Mesodermal cell (in vitro differentiated cells): Measurements from ENCODE around the gene FGD4.

ENCODE experiments used
- H3K27ac ChIP-seq: 2 replicates; pipeline ENCODE4 v1.7.0; 2013; ENCODE audit warnings: mild to moderate bottlenecking, low read depth, low read length, moderate library complexity; ENCODE audit not compliant: severe bottlenecking
- H3K36me3 ChIP-seq: 2 replicates; pipeline ENCODE4 v1.7.1; 2013; ENCODE audit warnings: mild to moderate bottlenecking, low read length, moderate library complexity; ENCODE audit not compliant: control insufficient read depth, insufficient read depth
- H3K4me1 ChIP-seq: one replicate; pipeline ENCODE4 v1.7.1; 2013; ENCODE audit warnings: mild to moderate bottlenecking, low read length; ENCODE audit not compliant: insufficient read depth, control insufficient read depth, poor library complexity, severe bottlenecking
- H3K4me3 ChIP-seq: 2 replicates; pipeline ENCODE4 v1.7.0; 2013; ENCODE audit warnings: low read length, control low read depth, mild to moderate bottlenecking; ENCODE audit not compliant: insufficient read depth, poor library complexity, severe bottlenecking; ENCODE audit errors: extremely low read depth
- H3K9me3 ChIP-seq: 2 replicates; pipeline ENCODE4 v1.7.1; 2013; ENCODE audit warnings: mild to moderate bottlenecking, low read length, moderate library complexity; ENCODE audit not compliant: control insufficient read depth
- WGBS, 2 experiments: methylation state at CpG; one replicate each; pipeline ENCODE4 v1.1.5; 2013; ENCODE audit warnings: missing lambda C conversion rate in 2 of 2; ENCODE audit not compliant: insufficient coverage in 2 of 2; 5-methylcytosine and 5-hydroxymethylcytosine counted together

FGD4 gene

GRCh38 chr12:32402946-32403345 lies 3.6 kb downstream of the FGD4 start:
- Histone ChIP-seq H3K4me1 (peaks cover 2% of the 10 kb centered on the region), H3K36me3 (no peaks in the 10 kb centered on the region), H3K27ac (no peak overlapping the region), H3K9me3 (no peaks in the 10 kb centered on the region), H3K4me3 (no peak overlapping the region)
- WGBS, 2 experiments = no CpG with 5 or more reads among the region's 1 CpG

DNA sequence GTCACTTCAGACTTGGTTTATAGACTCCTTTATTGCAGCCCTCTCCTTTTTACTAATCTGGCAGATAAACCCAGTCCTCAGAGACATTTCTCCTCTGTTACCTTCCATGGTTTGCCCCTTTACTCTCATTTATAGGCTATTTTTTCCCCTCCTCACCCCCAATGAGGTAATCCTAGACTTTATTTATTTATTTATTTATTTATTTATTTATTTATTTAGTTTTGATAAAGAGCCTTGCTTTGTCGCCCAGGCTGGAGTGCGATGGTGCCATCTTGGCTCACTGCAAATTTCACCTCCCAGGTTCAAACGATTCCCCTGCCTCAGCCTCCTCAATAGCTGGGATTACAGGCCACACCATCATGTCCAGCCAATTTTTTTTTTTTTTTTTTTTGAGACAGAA lies 8.4 kb downstream of the FGD4 start:
- Histone ChIP-seq H3K27ac (no peak overlapping the region), H3K4me3 (no peak overlapping the region), H3K4me1 (no peaks in the 10 kb centered on the region), H3K9me3 (no peaks in the 10 kb centered on the region), H3K36me3 (no peaks in the 10 kb centered on the region)
- 85 to 90% methylated on average over 1 to 3 of the region's 3 CpGs for WGBS, 2 experiments

- Histone ChIP-seq H3K36me3 (no peaks in the 10 kb centered on the region), H3K27ac (no peak overlapping the region), H3K9me3 (no peaks in the 10 kb centered on the region), H3K4me3 (no peak overlapping the region), H3K4me1 (no peaks in the 10 kb centered on the region)
- 90 to 94% methylated on average over 2 of the region's 3 CpGs for WGBS, 2 experiments
Measured at GRCh38 chr12:32413412-32413811, 14.1 kb downstream of the FGD4 start.

DNA sequence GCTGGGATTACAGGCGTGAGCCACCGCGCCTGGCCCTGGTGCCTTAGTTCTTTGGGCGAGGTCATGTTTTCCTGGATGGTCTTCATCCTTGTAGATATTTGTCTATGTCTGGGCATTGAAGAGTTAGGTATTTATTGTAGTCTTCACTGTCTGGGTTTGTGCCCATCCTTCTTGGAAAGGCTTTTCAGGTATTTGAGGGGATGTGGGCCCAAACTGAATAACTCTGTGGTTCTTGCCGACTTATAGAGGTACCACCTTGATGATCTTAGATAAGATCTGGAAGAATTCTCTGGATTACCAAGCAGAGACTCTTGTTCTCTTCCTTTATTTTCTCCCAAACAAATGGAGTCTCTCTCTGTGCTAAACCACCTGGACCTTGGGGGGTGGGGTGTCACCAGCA lies 18.9 kb downstream of the FGD4 start:
- H3K27ac ChIP-seq = no peak overlapping the region
- WGBS, 2 experiments = 92 to 93% methylated on average over 4 to 5 of the region's 5 CpGs
- H3K4me3 ChIP-seq = no peak overlapping the region

GRCh38 chr12:32418903-32419519 lies 19.7 kb downstream of the FGD4 start:
- WGBS, 2 experiments = 82 to 96% methylated on average over 3 to 4 of the region's 5 CpGs
- H3K9me3 ChIP-seq = no peaks in the 10 kb centered on the region
- H3K4me1 ChIP-seq = peaks cover 10% of the 10 kb centered on the region
- H3K27ac ChIP-seq = no peak overlapping the region
- H3K36me3 ChIP-seq = no peaks in the 10 kb centered on the region
- H3K4me3 ChIP-seq = no peak overlapping the region

More for the DNA sequence above, 18.9 kb downstream of the FGD4 start:
- H3K4me1 ChIP-seq = peaks cover 10% of the 10 kb centered on the region
- H3K36me3 ChIP-seq = no peaks in the 10 kb centered on the region
- no peaks in the 10 kb centered on the region for H3K9me3 ChIP-seq

GRCh38 chr12:32419520-32419960 lies 20.2 kb downstream of the FGD4 start:
- WGBS, 2 experiments = 48 to 67% methylated on average over 1 to 2 of the region's 2 CpGs
- H3K9me3 ChIP-seq = no peaks in the 10 kb centered on the region
- no peak overlapping the region for H3K4me3 ChIP-seq
- peaks cover 10% of the 10 kb centered on the region for H3K4me1 ChIP-seq
- no peaks in the 10 kb centered on the region for H3K36me3 ChIP-seq
- no peak overlapping the region for H3K27ac ChIP-seq

GRCh38 chr12:32420356-32420755 lies 21.0 kb downstream of the FGD4 start:
- H3K9me3 ChIP-seq = no peaks in the 10 kb centered on the region
- 78 to 89% methylated on average over 2 of the region's 2 CpGs for WGBS, 2 experiments

GRCh38 chr12:32423559-32423958 lies 24.2 kb downstream of the FGD4 start:
- Histone ChIP-seq H3K9me3 (peaks cover 7% of the 10 kb centered on the region), H3K27ac (no peak overlapping the region), H3K36me3 (no peaks in the 10 kb centered on the region), H3K4me1 (peaks cover 10% of the 10 kb centered on the region), H3K4me3 (no peak overlapping the region)

More at GRCh38 chr12:32420356-32420755, 21.0 kb downstream of the FGD4 start:
- Histone ChIP-seq H3K4me1 (peaks cover 10% of the 10 kb centered on the region), H3K4me3 (no peak overlapping the region), H3K36me3 (no peaks in the 10 kb centered on the region), H3K27ac (no peak overlapping the region)

DNA sequence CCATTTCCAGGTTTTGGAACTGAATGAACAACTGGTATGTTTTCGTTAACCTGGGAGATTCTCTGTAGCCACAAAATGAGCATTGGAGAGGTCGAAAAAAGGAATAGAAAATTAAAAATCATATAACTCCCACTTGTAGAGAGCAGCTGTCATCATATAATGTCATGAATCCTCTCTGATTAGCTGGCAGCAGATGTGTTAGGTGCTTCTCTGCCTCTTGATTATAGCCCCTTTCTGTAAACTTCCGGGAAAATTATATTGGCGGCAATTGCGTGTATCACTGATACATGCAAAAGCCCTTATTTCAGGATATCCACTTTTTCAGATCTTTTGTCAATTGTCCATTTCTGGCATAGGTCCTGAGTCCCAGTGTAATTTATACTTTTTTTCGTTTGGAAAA lies 31.7 kb downstream of the FGD4 start:
- H3K27ac ChIP-seq = no peak overlapping the region
- peaks cover 6% of the 10 kb centered on the region for H3K4me1 ChIP-seq
- WGBS, 2 experiments = 90% methylated on average over 4 of the region's 6 CpGs; no CpG with 5 or more reads in 1 of the 2 experiments
- H3K4me3 ChIP-seq = no peak overlapping the region
- H3K36me3 ChIP-seq = no peaks in the 10 kb centered on the region
- H3K9me3 ChIP-seq = peaks cover 8% of the 10 kb centered on the region

GRCh38 chr12:32435921-32436705 lies 36.8 kb downstream of the FGD4 start:
- no peaks in the 10 kb centered on the region for H3K36me3 ChIP-seq
- no peaks in the 10 kb centered on the region for H3K9me3 ChIP-seq
- H3K4me3 ChIP-seq = no peak overlapping the region
- H3K27ac ChIP-seq = peak overlapping the region; percentile 10
- H3K4me1 ChIP-seq = peaks cover 25% of the 10 kb centered on the region
- 92 to 100% methylated on average over 3 to 4 of the region's 7 CpGs for WGBS, 2 experiments

DNA sequence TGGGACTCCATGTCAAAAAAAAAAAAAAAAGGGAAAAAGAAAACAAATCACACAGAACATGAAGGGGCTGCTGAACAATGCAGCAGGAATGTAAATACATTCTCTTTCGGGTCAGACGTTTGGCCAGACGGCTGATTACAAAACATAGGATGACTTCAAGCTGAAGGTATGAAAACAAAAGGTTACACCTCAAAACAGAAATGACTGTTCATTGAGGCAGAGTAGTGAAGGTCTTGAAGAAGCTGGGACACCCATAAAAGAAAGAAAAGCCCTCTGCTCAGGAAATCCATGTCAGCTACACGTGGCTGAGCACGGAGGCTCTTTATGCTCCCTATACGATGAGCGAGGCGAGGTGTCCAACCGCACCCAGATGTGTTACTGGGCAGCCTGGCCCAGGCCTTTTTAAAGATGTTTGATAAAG lies 37.7 kb downstream of the FGD4 start:
- no peaks in the 10 kb centered on the region for H3K36me3 ChIP-seq
- H3K4me1 ChIP-seq = peaks cover 25% of the 10 kb centered on the region
- no peak overlapping the region for H3K4me3 ChIP-seq
- H3K9me3 ChIP-seq = no peaks in the 10 kb centered on the region
- peak overlapping the region; percentile 79 for H3K27ac ChIP-seq
- 79 to 87% methylated on average over 6 to 9 of the region's 9 CpGs for WGBS, 2 experiments
